Kidney glomerular epithelial cell (primary cell): ENCODE data around the gene FYN.

Experiments used
- DNase-seq: peaks from one replicate; lab custom pipeline; 2025; lab: John Stamatoyannopoulos, UW

The FYN gene

GRCh38 chr6:111725446-111726112 is 147.7 kb downstream of the FYN start:
- DNase-seq, result no peak

- no peak for DNase-seq
Measured at GRCh38 chr6:111724505-111724904, 148.7 kb downstream of the FYN start.

GRCh38 chr6:111724039-111724438 is 149.2 kb downstream of the FYN start:
- no peak for DNase-seq

- peak; percentile 17 for DNase-seq
Measured at GRCh38 chr6:111723412-111723970, 149.8 kb downstream of the FYN start.

DNA sequence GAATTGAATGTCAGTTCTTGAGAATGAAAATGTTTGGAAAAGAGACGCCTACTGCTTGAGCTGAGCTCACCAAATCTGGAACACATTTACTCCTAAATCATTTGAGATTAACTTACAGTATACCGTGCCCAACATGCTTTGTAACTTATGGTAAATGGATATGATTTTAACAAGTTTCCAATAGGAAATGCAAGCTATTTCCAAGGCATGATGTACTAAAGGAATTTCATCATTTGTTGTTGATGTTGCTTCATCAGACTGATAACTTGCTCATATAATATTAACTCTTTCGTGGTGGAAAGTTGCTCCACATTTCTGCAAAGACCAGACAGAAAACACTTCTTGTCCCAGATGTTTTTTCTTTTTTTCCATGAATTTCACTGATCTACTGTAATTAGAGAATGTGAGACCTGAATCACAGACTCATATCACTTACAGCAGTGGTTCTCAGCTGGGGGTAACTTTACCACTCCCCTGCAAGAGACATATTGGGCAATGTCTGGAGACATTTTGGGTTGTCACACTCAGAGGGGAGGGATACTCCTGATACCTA is 151.0 kb downstream of the FYN start:
- DNase-seq, result peak; percentile 9

GRCh38 chr6:111721753-111722154 is 151.5 kb downstream of the FYN start:
- no peak for DNase-seq

- DNase-seq, result no peak
Measured at GRCh38 chr6:111720931-111721496, 152.2 kb downstream of the FYN start.

- no peak for DNase-seq
Measured at GRCh38 chr6:111718990-111719389, 154.3 kb downstream of the FYN start.

DNA sequence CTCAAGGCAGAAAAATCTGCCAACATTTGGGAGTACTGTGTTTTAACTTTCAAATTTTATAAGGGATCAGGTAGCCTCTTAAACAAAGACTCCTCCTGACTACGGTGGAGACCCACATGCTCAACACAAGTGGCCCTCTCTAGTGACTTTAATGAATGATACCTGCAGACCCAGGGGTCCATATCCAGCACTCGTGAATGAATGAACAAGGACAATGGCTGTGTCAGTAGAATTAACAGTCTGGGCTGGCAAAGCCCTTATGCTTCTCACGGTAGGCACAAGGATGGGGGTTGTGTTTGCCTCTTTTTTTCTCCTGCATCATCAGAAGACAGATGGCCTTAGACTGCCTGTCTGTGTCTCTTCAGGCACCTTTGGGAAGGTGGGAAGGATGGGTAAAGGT is 154.9 kb downstream of the FYN start:
- DNase-seq, result no peak

GRCh38 chr6:111717621-111718020 is 155.6 kb downstream of the FYN start:
- DNase-seq, result no peak

- no peak for DNase-seq
Measured at GRCh38 chr6:111716325-111716724, 156.9 kb downstream of the FYN start.

GRCh38 chr6:111715321-111715720 is 157.9 kb downstream of the FYN start:
- no peak for DNase-seq

- no peak for DNase-seq
Measured at GRCh38 chr6:111714416-111715270, 158.6 kb downstream of the FYN start.

- DNase-seq, result no peak
Measured at GRCh38 chr6:111713811-111714210, 159.4 kb downstream of the FYN start.

DNA sequence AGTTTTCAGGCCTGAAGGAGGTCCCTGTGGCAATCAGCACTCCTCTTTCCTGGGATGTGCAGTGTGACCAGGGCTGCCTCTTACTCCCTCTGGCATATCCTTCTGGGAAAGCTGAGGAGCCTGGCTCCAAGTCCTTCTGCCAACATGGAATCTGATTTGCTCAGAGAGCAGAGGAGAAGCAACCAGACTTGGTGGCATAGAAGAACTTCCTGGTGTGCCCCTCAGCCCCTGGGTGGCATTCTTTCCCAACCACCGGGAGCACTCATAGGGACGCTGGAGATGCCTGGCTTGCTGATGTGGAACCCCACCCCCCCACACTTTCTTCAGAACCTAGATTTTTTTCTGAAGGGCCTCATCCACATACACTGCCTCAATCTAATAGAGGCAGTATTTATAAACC is 160.0 kb downstream of the FYN start:
- DNase-seq, result peak; percentile 20

GRCh38 chr6:111711984-111712752 is 161.1 kb downstream of the FYN start:
- no peak for DNase-seq

- DNase-seq, result no peak
Measured at GRCh38 chr6:111711476-111711875, 161.8 kb downstream of the FYN start.

DNA sequence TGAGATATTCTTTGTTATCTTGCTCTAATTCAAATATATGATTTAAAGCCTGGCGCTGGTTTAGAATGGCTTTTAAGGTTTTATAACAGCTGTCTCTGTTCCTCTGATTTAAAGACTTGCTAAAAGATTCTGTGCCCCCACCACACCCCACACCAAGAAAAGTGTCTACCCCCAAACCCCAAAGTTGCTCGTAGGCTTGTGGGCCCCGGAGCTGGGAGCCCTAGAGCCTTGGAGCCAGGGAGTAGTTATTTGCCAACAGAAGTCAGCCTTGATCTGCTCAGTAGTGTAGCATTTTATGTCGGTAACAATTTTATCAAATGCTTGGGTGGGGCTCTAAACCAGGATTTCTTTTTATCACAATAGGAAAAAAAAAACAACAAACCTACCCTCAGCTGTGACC is 162.3 kb downstream of the FYN start:
- no peak for DNase-seq

DNA sequence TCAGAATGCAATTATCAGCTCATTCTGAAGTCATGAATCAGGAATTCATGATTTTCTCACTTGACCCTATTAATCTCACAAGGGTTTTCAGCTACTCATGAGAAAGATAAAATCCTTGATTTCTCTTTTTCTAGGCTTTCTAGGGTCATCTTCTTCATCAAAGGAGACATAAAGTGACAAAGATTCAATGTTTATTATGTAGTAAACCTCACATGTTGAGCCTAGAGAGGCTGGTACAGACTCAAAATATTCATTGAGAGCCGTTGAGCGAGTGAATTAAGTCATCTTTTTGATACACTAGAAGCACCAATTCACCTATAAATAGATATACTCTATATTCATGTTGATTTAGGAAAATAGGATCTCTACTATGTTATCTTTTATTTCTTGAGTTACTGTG is 162.8 kb downstream of the FYN start:
- no peak for DNase-seq

GRCh38 chr6:111709615-111710398 is 163.4 kb downstream of the FYN start:
- DNase-seq, result peak; percentile 45

GRCh38 chr6:111709201-111709600 is 164.1 kb downstream of the FYN start:
- DNase-seq, result no peak
